C1 segment of cervical spinal cord (tissue), 14 donors: ENCODE data around the gene BANF2.
"Not testable (repeated sequence)": the region's sequence is repeated elsewhere in the genome, so short reads cannot be mapped to it uniquely, and the experiment has no call there.

ENCODE experiments used
- DNase-seq, 14 donors: peaks; one replicate each; lab custom pipeline; 2025; lab: John Stamatoyannopoulos, UW

Gene BANF2

DNA sequence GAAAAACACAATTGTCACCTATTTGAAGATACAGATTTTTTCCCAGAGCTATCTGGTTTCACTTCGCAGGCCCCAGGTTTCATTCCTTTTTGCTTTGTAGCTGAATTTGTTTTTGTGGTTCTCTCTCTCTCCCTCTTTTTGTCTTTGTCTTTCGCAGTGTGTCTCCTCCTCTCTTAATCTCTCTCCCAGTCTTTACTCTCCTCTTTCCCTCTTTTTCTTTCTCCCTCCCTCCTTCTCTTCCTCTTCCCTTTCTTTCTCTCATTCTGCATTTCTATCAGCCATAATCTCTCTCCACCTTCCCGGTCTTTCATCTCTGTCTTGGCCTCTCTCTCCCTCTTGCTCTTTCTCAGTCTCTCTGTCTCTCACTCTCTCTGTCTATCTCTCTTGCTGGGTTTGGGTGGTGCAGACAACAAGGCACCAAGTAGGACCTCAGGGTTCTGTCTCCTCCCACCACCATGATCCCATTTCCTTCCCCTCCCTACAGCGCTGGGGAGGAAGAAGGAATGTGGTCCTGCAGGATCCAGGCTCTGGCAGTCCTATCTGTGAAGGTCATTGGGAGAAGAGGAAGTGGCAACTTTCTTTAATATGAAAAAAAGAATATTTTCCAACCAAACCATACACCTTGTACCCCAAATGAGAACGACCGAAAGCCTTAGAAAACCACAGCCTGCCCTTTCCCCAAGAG, 63.2 kb downstream of the BANF2 start:
- DNase-seq: no peak

DNA sequence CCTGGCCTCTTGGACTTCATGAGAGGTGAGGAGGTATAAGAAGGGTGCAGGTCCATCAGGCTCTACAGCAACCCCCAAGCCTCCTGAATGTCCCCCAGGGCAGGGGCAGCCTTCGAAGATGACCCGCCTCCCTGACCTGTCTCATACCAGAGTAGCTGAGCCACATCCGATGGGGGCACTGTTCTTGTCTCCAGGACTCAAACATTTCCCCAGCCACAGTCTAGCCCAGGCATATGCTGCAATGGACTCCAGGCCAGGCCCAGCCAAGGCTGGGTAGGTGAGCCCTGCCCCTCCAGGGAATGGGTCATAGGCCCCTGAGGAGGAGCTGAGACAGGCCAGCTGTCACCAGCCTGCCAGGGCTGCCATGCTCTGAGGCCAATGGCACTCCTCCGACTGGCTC, 65.3 kb downstream of the BANF2 start:
- no peak for DNase-seq

DNA sequence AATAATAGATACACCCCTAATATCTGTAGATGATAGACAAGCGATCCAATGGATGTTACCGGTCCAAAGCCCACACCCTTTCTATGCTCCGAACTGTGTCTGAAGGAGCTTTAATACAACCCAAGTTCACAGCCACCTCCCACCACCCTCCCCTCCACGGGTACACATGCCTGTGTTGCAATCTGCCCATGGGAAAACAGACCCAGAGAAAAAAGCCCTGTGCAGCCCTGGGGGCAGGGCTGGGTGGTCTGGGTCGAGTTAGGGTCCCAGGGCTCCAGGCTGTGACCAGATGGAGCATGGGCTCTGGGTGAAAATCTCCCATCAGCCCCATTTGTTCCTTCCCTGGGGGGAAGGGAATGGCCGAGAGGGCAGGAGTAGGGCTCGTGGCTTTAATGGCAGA, 65.8 kb downstream of the BANF2 start:
- no peak for DNase-seq

DNA sequence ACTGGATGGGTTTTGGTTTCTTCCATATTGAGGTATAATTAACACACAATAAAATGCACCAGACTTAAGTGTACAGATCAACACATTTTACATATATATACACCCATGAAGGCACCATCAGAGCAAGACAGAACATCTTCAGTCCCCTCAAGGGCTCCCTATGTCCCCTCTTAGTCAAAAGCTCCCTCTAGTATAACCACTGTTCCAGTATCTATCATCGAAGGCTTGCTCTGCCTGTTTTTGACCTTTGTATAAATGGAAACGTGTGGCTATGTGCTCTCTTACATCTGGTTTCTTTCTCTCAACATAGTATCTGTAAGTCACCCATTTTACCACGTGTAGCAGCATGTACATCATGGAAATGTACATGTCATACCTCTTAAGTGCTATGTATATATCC, 66.5 kb downstream of the BANF2 start:
- DNase-seq: no peak

DNA sequence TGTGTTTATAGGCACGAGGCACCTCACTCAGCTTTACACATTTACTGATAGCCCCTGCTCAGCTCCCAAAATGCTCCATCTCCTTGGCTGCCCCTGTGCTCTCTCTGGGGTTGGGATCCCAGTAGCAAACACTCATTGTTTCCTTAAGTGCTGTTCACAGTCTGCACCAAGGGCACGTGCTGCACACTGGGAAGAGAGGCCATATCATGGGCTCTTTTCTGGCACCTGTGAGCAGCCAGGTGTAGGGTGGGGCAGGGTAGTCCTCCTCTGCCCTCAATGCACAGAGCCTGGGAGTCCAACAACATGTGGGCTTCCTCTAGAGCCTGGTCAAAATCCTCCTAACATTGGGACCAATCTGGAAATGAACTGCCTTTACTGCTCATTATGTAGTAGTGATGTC, 67.9 kb downstream of the BANF2 start:
- DNase-seq: no peak

DNA sequence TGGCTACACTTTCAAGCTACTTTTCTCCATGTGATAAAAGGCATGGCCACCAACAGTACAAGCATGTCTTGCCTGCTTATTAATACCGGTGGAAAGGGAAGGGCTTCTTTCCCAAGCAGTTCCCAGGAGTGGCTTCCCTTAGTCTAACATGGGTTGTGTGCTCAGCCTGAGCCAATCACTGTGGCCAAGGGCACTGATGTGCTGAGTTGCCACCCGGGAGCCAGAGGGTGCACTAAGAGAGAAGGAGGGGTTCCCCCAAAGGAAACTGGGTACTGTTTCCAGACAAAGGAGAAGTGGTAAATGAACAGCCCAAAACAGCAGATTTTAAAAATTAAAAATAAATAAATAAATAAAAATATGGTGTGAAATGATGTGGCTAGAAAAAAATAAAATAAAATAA, 68.5 kb downstream of the BANF2 start:
- no peak for DNase-seq

DNA sequence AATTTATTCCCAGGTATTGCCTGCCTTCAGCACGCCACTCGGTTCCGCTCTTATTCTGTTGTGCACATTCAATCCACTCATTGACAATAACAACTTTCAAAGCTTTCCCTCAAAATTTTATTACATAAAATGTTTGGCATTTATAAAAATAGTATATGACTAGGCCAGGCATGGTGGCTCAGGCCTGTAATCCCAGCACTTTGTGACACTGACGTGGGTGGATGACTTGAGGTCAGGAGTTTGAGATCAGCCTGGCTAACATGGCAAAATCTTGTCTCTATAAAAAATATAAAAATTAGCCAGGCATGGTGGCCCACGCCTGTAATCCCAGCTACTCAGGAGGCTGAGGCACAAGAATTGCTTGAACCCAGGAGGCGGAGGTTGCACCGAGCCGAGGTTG, 70.0 kb downstream of the BANF2 start:
- not testable (repeated sequence) for DNase-seq

DNA sequence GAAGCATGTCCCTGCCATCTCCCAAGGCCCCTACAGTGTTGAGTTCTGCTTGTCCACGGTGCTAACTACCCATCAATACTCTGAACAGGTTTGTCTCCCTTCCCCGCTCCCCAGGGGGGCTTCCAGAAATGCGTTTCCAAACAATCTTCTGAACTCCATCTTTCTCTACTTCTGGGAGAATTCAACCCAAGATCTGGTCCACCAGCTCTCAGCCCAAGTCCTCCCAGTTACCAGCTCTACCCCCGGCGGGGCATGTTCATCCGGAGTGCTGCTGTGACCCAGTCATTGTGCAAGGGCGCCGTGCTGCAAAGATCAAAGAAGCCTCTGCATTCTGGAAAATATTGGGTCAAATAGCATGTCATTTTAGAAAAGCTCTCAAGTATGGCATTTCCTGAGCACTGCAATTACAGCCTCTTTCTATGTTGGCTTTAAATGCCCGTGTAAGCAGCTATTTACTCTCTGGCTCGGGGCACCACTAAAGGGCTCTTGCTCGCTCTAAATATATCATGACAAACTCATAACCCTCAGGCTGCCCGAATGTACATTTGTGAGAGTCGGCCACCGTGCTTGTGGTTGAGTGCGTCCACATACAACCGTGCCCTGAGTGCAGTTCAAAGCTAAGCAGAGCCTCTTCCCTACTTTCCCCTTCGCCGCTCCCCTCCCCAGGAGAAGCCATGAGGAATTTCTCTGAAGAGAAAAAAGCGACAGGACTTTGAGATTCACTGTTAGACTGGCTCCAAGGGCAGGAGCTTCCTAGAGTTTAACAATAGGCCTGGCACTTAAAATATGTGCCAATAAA, 71.6 kb downstream of the BANF2 start:
- no peak for DNase-seq

DNA sequence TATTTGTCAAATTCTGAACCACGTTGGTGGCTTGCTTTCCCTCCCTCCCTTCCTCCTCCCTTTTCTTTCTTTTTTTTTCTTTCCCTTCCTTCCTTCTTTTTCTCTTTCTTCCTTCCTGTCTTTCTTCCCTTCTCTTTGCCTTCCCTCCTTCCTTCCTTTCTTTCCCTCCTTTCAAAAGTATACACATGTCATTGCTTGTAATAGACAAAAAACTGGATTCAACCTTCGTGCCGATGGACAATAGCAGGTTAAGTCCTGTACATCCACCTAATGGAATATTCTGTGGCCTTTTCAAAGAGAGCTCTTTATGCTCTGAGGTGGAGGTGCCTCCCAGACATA, 72.2 kb downstream of the BANF2 start:
- no peak for DNase-seq

DNA sequence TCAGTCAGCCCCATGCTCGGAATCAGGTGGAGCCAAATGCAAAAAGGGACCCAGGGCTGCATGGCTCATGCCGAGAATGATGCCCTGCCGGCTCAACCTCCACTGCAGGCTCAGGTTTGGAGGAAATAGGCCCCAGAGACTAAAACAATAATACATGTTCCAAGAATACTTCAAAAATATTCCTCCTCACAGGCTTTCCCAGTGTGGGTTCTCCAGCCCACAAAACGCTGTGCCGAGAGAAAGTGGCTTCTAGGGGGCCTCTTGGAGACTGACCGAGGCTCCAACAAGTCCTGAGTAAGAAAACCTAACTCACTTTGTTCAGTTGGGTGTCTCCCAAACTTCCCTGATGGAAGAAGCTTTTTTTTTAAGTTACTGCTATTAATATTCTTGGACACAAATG, 73.9 kb downstream of the BANF2 start:
- DNase-seq: no peak

DNA sequence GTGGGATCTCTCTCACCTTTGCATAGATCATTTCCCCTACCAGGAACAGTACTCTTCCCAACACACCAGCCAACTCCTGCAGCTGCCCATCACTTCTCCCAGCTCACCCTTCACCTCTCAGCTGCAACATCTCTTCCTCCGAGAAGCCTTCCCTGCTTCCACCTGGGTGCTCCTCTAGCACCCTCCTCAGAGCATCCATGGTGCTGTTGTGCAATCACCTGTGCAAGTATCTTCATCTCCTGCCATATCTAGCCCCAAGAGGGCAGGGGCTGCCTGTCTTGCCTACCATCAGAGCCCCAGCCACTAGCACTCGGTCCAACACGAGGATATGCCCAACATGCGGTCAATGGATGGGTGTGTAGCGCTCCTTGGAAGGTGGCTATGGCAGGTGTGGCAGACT, 75.8 kb downstream of the BANF2 start:
- DNase-seq: no peak

DNA sequence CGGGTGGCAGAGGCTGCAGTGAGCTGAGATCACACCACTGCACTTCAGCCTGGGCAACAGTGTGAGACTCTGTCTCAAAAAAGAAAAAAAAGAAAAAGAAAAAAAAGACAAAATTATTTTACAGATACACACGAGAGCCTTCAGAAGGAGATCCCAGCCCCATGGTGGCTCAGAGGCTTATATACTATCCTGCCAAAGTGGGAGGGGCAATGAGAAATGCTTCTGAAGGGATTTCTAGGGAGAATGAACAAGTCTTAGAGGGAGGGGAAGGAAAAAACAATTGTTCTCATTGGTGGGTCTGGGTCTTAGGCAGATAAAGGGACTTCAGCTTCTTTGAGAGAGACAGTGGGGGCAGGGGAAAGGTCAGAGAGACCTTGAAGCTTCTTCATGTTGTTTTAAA, 76.8 kb downstream of the BANF2 start:
- no peak for DNase-seq

DNA sequence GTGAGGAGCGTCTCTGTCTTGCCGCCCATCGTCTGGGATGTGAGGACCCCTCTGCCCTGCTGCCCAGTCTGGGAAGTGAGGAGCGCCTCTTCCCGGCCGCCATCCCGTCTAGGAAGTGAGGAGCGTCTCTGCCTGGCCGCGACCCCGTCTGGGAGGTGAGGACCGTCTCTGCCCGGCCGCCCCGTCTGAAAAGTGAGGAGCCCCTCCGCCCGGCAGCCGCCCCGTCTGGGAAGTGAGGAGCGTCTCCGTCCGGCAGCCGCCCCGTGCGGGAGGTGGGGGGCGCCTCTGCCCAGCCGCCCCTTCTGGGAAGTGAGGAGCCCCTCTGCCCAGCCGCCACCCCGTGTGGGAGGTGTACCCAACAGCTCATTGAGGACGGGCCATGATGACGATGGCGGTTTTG, 79.2 kb downstream of the BANF2 start:
- DNase-seq: not testable (repeated sequence)

DNA sequence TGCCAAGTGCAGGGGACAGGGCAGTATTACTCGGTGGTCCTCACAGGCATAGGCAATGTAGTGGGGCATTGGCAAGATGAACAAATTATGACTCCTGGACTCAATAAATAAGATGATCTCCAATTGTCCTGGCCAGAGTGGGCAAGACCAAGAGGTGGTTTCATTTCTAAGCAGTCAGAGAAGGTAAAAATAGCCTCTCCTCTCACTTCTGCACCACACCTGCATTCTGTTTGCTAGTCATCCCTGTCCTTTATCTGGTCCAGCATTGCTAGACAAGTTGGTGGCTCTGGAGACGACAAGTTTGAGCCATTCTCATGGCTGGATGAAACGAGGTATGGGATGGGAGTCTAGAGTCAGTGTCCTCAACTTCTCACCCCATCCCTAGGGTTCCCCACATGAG, 83.0 kb downstream of the BANF2 start:
- DNase-seq: no peak

DNA sequence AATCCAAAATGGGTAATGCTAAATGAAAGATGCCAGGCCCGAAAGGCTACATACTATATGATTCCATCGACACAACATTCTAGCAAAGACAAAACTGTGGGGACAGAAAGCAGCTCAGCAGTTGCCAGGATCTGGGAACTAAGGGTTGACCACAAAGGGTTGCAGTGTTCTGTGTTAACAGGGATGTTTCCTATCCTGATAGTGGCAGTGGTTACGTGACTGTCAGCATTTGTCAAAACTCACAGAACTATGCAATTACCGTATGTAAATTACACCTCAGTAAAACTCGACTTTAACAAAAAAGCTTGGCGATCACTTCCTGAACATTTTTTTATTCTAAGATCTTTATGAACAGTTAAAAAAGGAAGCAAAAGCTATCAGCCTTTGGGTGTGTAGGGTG, 83.9 kb downstream of the BANF2 start:
- no peak for DNase-seq

DNA sequence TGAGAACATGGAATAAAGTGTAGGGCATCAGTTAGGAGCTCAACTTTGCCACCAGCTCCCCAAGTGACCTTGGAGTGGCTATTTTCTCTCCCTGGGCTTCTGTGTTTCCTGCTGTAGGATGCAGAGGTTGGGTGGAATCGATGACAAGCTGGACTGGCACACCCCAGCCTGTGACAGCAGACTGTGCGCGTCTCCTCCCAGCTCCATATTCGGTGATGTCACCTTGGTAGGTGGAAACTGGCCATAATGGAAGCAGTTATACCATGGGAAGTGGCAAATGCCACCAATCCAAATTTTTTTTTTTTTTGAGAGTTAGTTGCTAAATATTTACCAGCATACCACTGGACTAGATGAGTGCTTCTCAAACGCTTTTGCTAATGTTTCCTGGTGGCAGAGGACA, 85.2 kb downstream of the BANF2 start:
- no peak for DNase-seq
